NCI-H526 (cell line): ENCODE measurements around the gene ENKUR.

Experiments used
- DNase-seq, 2 experiments: peaks; one replicate each; lab custom pipeline; 2025; lab: John Stamatoyannopoulos, UW

ENKUR gene

DNA sequence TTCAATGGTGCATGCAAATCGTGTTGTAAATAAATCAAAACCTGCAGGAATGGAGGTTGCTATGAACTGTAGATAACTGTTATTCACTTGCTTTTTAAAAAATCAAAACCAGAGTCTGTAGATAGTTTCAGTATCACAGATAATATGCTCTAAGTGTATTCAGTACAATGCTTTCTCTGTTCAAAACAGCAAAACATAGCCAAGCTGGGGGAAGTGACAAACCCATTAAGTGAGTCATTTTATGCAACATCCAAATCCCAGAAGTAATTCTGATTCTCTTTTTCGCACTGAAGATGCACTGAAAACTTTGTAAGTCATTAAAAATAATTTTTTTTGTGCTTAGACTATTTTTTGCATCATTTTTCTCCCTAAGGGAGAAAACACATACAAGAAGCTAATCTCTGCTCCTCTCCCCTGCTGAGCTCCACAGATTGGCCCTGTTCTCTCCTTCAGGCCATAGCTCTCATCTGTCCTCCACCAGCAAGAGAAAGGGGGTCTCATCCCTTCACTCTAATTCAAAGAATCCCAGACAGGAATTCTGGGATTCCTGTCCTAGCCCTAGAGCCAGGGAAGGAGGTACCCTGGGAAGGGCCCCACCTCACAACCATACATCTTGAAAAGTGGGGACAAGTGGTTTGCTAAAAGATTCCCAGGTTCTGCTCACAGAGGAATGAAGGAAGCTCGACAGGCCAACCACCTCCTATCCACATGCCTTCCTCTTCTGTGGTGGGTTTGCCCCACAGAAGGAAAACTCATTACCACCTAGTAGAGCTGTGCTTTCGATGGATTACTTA lies 68.5 kb downstream of the ENKUR start:
- DNase-seq: no peak

DNA sequence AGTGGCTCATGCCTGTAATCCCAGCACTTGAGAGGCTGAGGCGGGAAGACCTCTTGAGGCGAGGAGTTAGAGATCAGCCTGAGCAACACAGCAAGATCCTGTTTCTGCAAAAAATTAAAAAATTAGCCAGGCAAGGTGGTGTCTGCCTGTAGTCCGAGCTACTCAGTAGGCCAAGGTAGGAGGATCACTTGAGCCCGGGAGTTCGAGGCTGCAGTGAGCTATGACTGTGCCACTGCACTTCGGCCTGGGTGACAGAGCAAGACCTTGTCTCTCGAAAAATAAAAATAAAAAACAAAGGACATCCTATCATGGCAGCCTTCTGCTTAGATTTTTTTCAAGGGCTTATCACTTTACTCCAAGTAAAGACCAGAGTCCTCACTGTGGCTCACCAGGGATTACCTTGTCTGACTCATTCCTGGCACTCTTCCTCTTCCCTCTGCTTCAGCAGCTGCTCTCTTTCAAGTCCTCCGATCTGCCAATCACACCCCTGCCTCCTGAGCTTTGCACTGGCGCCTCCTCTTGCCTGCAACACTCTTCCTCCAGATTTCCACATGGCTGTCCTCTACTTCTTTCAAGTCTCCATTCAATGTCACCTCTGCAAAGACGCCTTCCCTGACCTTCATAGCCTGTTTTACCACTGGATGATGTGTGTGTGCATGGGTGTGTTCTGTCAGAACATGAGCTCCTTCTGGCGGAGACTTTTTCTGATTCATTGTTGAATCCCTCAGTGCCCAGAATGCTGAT lies 71.3 kb downstream of the ENKUR start:
- no peak for DNase-seq

- no peak for DNase-seq
These were observed 77.4 kb downstream of the ENKUR start for GRCh38 chr10:24938525-24938924.

DNA sequence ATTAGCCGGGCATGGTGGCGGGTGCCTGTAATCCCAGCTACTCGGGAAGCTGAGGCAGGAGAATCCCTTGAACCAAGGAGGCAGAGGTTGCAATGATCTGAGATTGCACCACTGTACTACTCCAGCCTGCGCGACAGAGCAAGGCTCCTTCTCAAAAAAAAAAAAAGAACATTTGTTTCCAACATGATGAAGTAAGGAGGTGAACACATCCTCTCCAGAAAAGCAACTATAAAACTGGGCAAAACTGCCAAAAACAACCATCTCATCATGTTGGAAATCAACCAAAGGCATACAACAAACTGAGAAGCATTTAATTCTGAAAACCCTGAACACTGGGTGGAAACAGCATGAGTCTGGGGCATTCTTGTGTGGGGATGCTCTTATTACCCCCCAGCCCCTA lies 77.9 kb downstream of the ENKUR start:
- no peak for DNase-seq

- no peak for DNase-seq
These were observed 80.3 kb downstream of the ENKUR start for GRCh38 chr10:24935504-24936292.
